HCT116 (cell line): Measurements from ENCODE around the gene FAR2.

ENCODE experiments used
- CTCF ChIP-seq, 3 experiments: fragments of 200-600 bp in 1 of 3; sonication (generic) in 1 of 3; IDR thresholded peaks in 2 of 3; conservative IDR thresholded peaks in 1 of 3; 2 replicates each; pipeline ENCODE4 v1.5.1; 2012 to 2017; ENCODE audit warnings: low read depth in 2 of 3, low read length in 2 of 3, antibody characterized with exemption in 1 of 3, borderline replicate concordance in 1 of 3, control low read depth in 1 of 3, mild to moderate bottlenecking in 1 of 3, mixed read lengths in 1 of 3, mixed run types in 1 of 3, moderate library complexity in 1 of 3; ENCODE audit not compliant: insufficient read depth in 1 of 3
- EZH2 ChIP-seq: fragments of 200-600 bp; sonication (generic); IDR thresholded peaks from 2 replicates; pipeline ENCODE4 v1.6.1; 2017; ENCODE audit warnings: antibody characterized with exemption, mixed run types
- POLR2A ChIP-seq: IDR thresholded peaks from 2 replicates; pipeline ENCODE4 v1.7.0; 2011; ENCODE audit warnings: borderline replicate concordance; ENCODE audit not compliant: insufficient read depth, insufficient read length; ENCODE audit errors: extremely low read depth
- POLR2AphosphoS5 ChIP-seq: IDR thresholded peaks from 2 replicates; pipeline ENCODE4 v1.6.1; 2011; ENCODE audit warnings: mild to moderate bottlenecking, low read depth, low read length, moderate library complexity
- RAD21 ChIP-seq: IDR thresholded peaks from 2 replicates; pipeline ENCODE4 v1.6.1; 2012; ENCODE audit warnings: low read depth, mild to moderate bottlenecking
- SP1 ChIP-seq: IDR thresholded peaks from 2 replicates; pipeline ENCODE4 v1.6.1; 2012; ENCODE audit warnings: low read depth
- SRF ChIP-seq: IDR thresholded peaks from 2 replicates; pipeline ENCODE4 v1.6.1; 2012; ENCODE audit warnings: low read depth
- YY1 ChIP-seq: IDR thresholded peaks from 2 replicates; pipeline ENCODE4 v1.6.1; 2011; ENCODE audit warnings: low read length, low read depth, moderate library complexity, mild to moderate bottlenecking; ENCODE audit not compliant: insufficient replicate concordance; ENCODE audit errors: extremely low read depth

GRCh38 chr12:29278673-29279420 is 129.8 kb downstream of the FAR2 start:
- TF ChIP-seq POLR2A (no peak), CTCF (IDR thresholded peaks at IDR 0.05 in 2 of 3, conservative IDR thresholded peaks at IDR 0.05 in 1 of 3; ENCODE audit: borderline replicate concordance in 1 of 3, insufficient read depth in 1 of 3, low read depth in 2 of 3, low read length in 2 of 3) (no peak), SRF (no peak), YY1 (no peak), RAD21 (no peak), SP1 (no peak), EZH2 (no peak), POLR2AphosphoS5 (no peak)
